Measurements from ENCODE around the gene FNIP2. TPM values are rescaled to one million over a fixed set of nuclear protein-coding genes. Genes with fewer than 3 reads are reported as not detected.

The FNIP2 gene
- total RNA-seq, 1 donor from 2014 or later: 25.3 TPM

GRCh38 chr4:158775091-158775651 is 6.3 kb downstream of the FNIP2 start:
- intact Hi-C loops (cut with DNase I): no loop called here
- Histone ChIP-seq H3K27ac (peak overlapping the region; percentile 28), H3K4me1 (peaks cover 62% of the 10 kb centered on the region), H3K27me3 (no peaks in the 10 kb centered on the region), H3K36me3 (no peaks in the 10 kb centered on the region), H3K9me3 (no peaks in the 10 kb centered on the region), H3K4me3 (no peak overlapping the region)
- DNase-seq (ENCODE audit: extremely low spot score in 2 of 2): no peak
- TF ChIP-seq POLR2A (IDR thresholded peaks at IDR 0.05): no peak

GRCh38 chr4:158776106-158776505 is 7.3 kb downstream of the FNIP2 start:
- H3K36me3 ChIP-seq: no peaks in the 10 kb centered on the region
- H3K4me1 ChIP-seq: peaks cover 53% of the 10 kb centered on the region
- no peaks in the 10 kb centered on the region for H3K9me3 ChIP-seq
- no peaks in the 10 kb centered on the region for H3K27me3 ChIP-seq
- peak overlapping the region; percentile 28 for H3K27ac ChIP-seq
- intact Hi-C loops (cut with DNase I): no loop called here
- TF ChIP-seq POLR2A (IDR thresholded peaks at IDR 0.05): no peak
- TF ChIP-seq, protein P1, sequence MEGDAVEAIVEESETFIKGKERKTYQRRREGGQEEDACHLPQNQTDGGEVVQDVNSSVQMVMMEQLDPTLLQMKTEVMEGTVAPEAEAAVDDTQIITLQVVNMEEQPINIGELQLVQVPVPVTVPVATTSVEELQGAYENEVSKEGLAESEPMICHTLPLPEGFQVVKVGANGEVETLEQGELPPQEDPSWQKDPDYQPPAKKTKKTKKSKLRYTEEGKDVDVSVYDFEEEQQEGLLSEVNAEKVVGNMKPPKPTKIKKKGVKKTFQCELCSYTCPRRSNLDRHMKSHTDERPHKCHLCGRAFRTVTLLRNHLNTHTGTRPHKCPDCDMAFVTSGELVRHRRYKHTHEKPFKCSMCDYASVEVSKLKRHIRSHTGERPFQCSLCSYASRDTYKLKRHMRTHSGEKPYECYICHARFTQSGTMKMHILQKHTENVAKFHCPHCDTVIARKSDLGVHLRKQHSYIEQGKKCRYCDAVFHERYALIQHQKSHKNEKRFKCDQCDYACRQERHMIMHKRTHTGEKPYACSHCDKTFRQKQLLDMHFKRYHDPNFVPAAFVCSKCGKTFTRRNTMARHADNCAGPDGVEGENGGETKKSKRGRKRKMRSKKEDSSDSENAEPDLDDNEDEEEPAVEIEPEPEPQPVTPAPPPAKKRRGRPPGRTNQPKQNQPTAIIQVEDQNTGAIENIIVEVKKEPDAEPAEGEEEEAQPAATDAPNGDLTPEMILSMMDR (IDR thresholded peaks at IDR 0.05): no peak
- TF ChIP-seq POLR2AphosphoS5 (IDR thresholded peaks at IDR 0.05; ENCODE audit: insufficient read depth in 1 of 2, low read depth in 1 of 2): no peak
- no peak for DNase-seq (ENCODE audit: extremely low spot score in 2 of 2)
- no peak overlapping the region for H3K4me3 ChIP-seq

GRCh38 chr4:158777423-158778155 is 8.8 kb downstream of the FNIP2 start:
- Histone ChIP-seq H3K4me3 (no peak overlapping the region), H3K9me3 (no peaks in the 10 kb centered on the region), H3K27me3 (no peaks in the 10 kb centered on the region), H3K4me1 (peaks cover 51% of the 10 kb centered on the region), H3K27ac (no peak overlapping the region), H3K36me3 (no peaks in the 10 kb centered on the region)
- TF ChIP-seq, protein P1 (IDR thresholded peaks at IDR 0.05): no peak
- TF ChIP-seq POLR2AphosphoS5 (IDR thresholded peaks at IDR 0.05; ENCODE audit: insufficient read depth in 1 of 2, low read depth in 1 of 2) (no peak), POLR2A (IDR thresholded peaks at IDR 0.05) (no peak)
- intact Hi-C loops (cut with DNase I): no loop called here
- DNase-seq (ENCODE audit: extremely low spot score in 2 of 2): no peak

DNA sequence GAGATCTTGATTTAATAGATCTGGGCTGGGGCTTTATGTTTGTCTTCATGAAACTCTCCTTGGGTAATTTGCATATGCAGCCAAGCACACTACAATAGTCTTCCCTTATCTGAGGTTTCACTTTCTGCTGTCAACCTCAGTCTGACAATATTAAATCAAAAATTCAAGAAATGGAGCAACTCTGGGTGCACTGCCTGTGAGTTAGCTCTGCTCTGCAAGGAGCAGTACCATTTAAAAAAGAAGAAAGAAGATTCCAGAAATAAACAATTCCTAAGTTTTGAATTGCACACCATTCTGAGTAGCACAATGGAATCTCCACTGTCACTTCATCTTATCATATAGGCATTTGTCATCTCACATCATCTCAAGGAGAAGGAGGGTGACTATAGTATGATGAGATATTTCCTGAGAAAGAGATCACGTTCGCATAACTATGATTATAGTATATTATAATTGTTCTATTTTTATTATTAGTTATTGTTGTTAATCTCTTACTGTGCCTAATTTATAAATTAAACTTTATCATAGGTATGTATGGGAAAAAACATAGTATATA is 9.4 kb downstream of the FNIP2 start:
- TF ChIP-seq POLR2A (IDR thresholded peaks at IDR 0.05) (no peak), POLR2AphosphoS5 (IDR thresholded peaks at IDR 0.05; ENCODE audit: insufficient read depth in 1 of 2, low read depth in 1 of 2) (no peak)
- TF ChIP-seq, protein P1 (IDR thresholded peaks at IDR 0.05): no peak
- DNase-seq (ENCODE audit: extremely low spot score in 2 of 2): no peak
- peaks cover 51% of the 10 kb centered on the region for H3K4me1 ChIP-seq
- no peaks in the 10 kb centered on the region for H3K9me3 ChIP-seq
- no peaks in the 10 kb centered on the region for H3K27me3 ChIP-seq
- no peaks in the 10 kb centered on the region for H3K36me3 ChIP-seq
- no peak overlapping the region for H3K4me3 ChIP-seq
- intact Hi-C loops (cut with DNase I): no loop called here
- no peak overlapping the region for H3K27ac ChIP-seq

DNA sequence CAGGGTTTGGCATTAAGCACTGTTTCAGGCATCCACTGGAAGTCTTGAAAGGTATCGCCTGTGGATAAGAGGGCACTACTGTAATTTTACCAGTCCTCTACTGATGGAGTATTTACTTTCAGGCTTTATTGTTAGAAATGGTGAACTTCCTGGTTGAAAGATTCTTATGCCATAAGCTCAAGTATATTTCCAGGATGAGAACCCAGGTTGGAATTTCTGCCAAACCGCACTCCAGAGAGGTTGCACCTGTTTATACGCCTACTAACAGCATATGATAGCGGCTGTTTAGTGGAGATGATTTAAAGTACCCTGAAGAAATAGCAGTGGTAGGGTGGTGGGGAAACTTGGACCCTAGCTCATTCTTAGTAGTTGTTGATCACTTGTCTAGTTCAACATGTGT is 9.9 kb downstream of the FNIP2 start:
- H3K9me3 ChIP-seq: no peaks in the 10 kb centered on the region
- no peak for TF ChIP-seq POLR2A (IDR thresholded peaks at IDR 0.05)
- TF ChIP-seq POLR2AphosphoS5 (IDR thresholded peaks at IDR 0.05; ENCODE audit: insufficient read depth in 1 of 2, low read depth in 1 of 2): no peak
- TF ChIP-seq, protein P1 (IDR thresholded peaks at IDR 0.05): no peak
- no peaks in the 10 kb centered on the region for H3K36me3 ChIP-seq
- no peaks in the 10 kb centered on the region for H3K27me3 ChIP-seq
- DNase-seq (ENCODE audit: extremely low spot score in 2 of 2): no peak
- no peak overlapping the region for H3K4me3 ChIP-seq
- H3K4me1 ChIP-seq: peaks cover 53% of the 10 kb centered on the region
- intact Hi-C loops (cut with DNase I): no loop called here
- no peak overlapping the region for H3K27ac ChIP-seq

All from vagina (tissue), 2 donors.